GM18507 (cell line): Measurements from ENCODE around the gene KIRREL3.

Source experiments
- DNase-seq: peaks from one replicate; pipeline ENCODE4 v3.0.0; 2011; ENCODE audit warnings: low read depth; ENCODE audit not compliant: insufficient read length; ENCODE audit errors: extremely low spot score
- FAIRE-seq: peaks from 2 replicates; lab custom pipeline; 2011; peaks lifted over from hg19 to GRCh38; lab: Jason Lieb, UNC

KIRREL3 gene

DNA sequence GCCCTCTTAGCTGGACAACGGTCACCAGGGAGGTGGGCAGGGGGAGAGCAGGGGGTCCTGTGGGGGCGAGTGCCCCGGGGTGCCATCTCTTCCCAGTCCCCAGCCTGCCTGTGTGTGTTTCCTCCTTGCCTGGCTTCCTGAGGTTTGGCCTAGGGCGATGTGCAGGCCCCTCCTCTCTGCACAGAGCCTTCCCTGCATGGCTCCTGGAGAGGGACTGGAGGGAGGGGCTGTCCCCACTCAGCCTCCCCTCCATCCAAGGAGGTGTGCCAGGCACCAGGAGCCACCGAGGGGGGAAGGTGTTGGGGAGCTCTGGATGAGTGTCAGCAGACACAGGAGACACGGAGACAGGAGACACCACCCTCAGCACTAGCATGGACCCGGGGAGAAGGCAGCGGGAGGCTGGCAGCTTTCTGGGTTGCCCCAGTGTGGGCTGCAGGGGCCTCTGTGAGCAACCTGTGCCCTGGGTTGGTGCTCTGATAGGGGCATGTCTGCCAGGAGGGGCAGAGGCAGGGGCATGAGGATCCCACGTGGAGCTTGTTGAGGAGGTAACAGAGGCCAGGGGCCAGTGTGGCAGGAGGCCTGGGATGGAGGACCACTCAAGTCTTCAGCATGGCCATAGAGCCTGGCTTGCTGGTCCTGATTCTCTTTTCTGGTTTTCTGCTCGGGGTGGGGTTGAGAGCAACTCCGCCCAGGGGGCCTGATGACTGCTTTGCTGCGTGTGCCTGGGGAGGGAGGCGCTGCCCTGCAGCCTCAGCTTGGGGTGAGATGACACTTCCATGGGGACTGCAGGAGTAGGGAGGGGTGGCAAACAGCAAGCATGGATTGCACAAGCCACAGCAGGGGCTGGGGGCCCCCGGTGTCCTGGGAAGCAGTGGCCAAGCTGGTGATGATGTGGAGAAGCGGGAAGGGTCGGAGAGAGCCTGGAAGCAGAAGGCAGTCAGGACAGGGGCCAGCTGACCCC, 566.3 kb downstream of the KIRREL3 start:
- DNase-seq (no peak), FAIRE-seq (no peak)

DNA sequence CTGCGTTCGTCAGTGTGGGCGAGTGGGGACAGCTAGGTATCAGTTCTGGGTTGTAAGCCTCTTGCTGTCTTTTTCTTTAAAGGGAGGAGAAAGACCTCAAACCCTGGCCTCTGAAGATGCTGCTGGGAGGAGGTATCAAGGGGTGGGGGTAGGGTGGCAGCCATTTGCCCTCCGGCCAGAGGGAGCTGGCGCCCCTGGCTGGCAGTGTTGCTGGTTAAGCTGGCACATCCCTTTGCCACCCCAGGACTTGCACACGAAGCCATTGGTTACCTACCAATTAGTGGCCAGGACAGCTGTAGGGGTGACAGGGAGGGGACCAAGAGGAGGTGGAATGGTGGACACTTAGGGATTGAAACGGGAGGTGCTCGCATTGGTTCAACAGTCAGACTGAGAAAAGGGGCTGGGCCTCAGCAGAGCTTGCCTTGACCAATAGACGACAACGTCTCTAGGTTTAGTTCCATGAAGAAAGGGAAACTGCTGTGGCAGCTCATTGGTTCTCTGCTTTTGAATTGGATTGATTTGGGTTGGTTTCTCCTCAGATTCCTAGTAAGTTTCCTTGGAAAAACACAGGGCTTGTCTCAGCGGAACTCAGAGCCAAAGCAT, 567.2 kb downstream of the KIRREL3 start:
- DNase-seq: no peak
- FAIRE-seq: no peak

DNA sequence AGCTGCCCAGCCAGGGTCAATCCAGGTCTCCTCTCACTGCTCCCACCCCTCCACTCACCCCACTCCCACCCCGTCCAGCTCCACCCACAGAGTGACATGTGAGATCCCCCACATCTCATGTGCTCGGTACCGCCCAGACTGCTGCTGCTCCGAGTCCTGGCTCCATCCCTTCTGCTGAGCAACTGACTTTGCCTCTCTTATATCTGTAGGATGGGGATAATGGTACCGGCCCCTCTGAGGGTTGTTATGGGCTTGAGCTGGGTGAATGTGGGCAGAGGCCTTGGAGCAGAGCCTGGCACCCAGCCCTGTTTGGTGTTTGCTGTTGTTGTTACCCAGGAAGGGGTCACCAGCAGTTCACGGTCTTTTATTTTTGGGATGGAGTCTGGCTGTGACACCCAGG, 568.0 kb downstream of the KIRREL3 start:
- no peak for DNase-seq
- FAIRE-seq: no peak

GRCh38 chr11:126432065-126432461, 568.5 kb downstream of the KIRREL3 start:
- FAIRE-seq (no peak), DNase-seq (no peak)

DNA sequence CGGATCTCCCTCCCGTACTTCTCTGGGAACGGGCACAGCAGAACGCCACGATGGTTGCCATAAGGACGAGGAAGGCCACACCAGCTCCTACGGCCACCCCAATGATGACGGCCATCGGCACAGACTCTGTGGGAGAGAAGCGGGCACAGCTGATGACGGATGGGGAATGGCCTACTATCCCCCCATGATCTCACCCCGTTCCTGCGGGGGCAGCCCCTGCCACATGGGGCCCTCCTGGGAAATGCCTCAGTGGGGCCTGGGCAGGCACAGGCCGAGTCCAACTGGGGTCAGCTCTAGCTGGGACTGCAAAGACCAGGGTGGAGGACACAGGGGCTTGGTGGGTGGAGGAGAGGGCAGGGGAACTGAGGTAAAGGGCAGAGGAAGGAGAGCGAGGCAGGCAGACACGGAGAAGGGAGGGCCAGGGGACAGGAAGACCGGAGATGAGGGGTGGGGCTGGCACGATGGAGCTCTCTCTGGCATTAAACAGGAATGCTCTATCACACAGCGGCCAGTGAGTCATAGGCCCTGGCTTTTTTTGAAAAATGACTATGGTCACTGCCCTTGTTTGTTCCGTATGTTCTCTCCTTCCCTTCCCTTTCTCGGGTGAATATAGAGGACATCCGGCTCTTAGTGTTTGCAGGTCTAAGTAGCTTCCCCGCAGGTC, 569.0 kb downstream of the KIRREL3 start:
- FAIRE-seq: no peak
- DNase-seq: no peak

DNA sequence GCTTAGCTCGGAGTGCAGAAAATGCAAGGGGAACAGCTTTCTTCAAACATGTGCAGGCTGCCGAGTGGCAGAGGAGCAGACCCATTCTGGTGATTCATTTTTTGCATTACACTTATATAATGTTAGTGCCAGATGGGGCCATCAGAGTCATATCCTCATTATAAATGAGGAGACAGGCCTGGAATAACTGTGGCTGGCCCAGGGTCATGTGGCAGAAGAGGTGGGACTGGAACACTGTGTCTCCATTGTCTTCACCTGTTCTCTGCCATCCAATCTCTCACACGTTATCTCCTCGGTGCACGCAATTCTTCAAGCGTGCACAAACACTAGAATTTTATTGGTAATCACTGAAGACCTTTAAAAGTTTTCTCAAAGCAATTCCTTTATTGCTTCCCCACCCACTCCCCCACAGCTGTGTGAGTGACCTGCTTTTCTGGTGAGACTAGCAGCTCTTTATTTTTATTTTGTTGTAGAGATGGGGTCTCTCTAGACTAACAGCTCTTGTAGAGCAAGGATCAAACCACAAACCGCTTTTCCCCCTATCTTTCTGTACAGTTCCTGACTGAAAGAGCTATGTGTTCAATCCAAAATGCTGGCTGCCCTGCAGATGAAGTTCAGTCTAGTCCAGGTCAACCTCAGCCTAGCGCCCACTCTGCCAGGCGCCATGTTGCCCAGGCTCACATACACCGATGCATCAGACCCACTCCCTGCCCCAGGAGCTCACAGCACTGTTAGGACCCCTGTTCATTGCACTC, 569.8 kb downstream of the KIRREL3 start:
- FAIRE-seq (no peak), DNase-seq (no peak)

- FAIRE-seq (peak; percentile 90), DNase-seq (peak; percentile 39)
Observed at GRCh38 chr11:126426820-126427749, 573.5 kb downstream of the KIRREL3 start.

- peak; percentile 24 for FAIRE-seq
- no peak for DNase-seq
Observed at GRCh38 chr11:126426106-126426505, 574.5 kb downstream of the KIRREL3 start.

GRCh38 chr11:126424471-126425039, 576.0 kb downstream of the KIRREL3 start:
- no peak for FAIRE-seq
- no peak for DNase-seq

DNA sequence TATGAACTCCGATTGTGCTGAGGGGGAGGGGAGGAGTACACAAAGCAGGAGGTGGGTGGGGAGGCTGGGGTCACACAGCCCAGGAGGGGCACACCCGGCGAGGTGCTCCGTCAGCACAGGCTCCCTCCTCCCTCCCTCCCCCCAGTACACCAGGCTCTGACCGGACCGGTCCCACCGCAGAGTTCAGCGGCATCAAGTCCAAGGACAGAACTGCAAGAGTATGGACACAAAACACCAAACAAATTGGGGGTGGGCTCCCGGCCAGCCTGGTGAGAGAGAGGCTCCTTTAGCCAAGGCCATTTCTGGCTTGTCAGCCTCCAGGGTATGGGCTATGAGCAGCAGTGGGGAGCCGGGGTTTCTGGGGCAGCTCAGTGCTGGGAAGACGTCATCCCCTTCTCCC, 576.8 kb downstream of the KIRREL3 start:
- DNase-seq: no peak
- FAIRE-seq: no peak

GRCh38 chr11:126423154-126423553, 577.4 kb downstream of the KIRREL3 start:
- FAIRE-seq: no peak
- no peak for DNase-seq

- FAIRE-seq (no peak), DNase-seq (no peak)
Observed at GRCh38 chr11:126422446-126422845, 578.1 kb downstream of the KIRREL3 start.

DNA sequence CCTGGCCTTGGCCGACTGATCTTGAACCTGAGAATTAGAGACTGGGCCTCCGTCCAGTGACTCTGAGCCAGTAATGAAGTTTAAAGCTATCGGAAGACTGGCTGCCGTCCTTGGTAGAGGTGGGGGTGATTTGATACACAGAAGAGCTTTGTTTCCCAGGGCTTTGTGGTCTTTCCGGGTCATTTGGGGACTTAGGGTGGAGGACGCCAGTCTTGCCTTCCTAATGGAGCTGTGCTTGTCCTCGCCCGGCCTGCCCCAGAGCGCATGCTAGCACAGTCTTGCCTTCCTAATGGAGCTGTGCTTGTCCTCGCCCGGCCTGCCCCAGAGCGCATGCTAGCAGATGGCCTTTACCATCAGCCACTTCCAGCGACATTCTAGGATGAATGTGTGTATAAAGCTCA, 579.3 kb downstream of the KIRREL3 start:
- no peak for FAIRE-seq
- no peak for DNase-seq

DNA sequence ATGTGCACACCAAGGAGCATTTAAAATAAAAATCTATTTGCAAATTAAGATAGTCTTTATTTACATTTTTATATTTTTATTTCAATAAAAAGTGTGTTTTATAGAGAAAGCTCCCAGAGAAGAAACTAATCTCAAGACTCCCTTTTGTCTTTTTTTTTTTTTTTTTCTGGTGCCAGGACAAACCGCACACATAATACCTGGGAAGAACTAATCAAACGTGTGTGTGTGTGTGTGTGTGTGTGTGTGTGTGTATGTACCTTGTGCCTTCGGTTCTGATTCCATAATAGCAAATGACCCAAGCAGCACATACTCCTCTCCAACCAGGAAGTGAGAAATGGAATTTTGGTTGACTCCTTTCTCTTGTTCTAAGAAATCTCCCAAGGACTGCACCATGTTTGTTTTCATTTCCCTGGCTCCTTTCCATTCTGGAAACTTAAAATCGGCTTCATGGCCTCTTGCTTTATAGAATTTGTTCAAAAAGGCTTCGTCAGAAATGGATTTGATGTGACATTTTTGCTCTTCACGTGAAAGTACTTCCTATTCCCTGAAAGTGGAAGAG, 579.8 kb downstream of the KIRREL3 start:
- DNase-seq: no peak
- FAIRE-seq: peak; percentile 38

DNA sequence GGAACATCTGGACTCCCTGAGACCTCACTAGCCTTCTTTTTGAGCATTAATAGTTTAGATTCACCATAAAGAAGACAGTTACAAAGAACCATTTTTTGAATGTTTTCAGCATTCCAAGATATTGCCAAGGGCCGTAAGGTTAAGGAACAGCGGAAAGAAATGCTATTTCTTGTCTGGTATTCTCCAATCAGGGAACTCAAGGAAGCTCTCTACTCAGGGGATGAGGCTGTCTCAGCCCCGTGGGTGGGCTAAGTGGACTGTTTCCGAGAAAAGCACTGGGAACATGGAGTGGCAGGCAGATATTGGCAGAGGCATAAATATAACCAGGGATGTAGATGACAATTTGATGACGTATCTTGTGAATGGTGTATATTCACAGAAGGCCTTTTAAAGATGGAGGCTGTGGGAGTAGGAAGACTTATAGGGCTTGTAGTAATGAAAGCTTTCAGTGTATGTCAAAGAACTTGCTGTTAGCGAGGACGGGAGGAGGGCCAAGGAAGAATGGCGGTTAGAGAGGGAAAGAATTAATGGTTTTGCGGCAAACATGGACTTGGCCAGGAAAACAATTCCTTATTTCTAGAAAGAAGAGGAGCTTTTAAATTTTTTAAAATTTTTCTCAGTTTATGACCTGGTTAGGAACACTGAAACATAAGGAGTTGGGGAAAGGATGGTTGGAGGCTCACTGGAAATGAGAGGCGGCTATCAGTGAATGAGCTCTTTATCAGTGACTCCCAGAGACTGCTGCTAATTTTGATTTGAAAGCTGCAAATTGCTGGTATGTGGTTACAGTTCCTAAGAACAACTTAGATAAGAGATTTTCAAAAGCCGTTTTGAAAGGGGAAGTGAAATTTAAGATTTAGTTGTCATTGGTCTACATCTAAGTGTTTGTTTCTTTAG, 580.5 kb downstream of the KIRREL3 start:
- DNase-seq: peak; percentile 50
- FAIRE-seq: peak; percentile 85

GRCh38 chr11:126418887-126419286, 581.7 kb downstream of the KIRREL3 start:
- FAIRE-seq (no peak), DNase-seq (no peak)
